Urinary bladder (tissue), 4 donors: ENCODE data around the gene ANKHD1. TPM values are rescaled to one million over a fixed set of nuclear protein-coding genes. Genes with fewer than 3 reads are reported as not detected.
"Not testable (repeated sequence)": the region's sequence is repeated elsewhere in the genome, so short reads cannot be mapped to it uniquely, and the experiment has no call there.

ENCODE experiments used
- DNase-seq: peaks from one replicate; pipeline ENCODE4 v3.0.0-alpha.2; 2015; ENCODE audit errors: extremely low spot score
- H3K27ac ChIP-seq: one replicate; pipeline ENCODE4 v1.5.1; 2013; ENCODE audit warnings: low read depth, mild to moderate bottlenecking, moderate library complexity
- H3K36me3 ChIP-seq: one replicate; pipeline ENCODE4 v1.6.1; 2013; ENCODE audit warnings: mild to moderate bottlenecking, moderate library complexity; ENCODE audit not compliant: insufficient read depth
- H3K4me1 ChIP-seq: one replicate; pipeline ENCODE4 v1.6.1; 2013; ENCODE audit warnings: mild to moderate bottlenecking, moderate library complexity; ENCODE audit not compliant: insufficient read depth
- H3K4me3 ChIP-seq: one replicate; pipeline ENCODE4 v1.5.1; 2013; ENCODE audit warnings: low read depth, low read length
- WGBS: extraction: QIAGEN DNeasy Blood & Tissue Kit; methylation state at CpG from one replicate; pipeline ENCODE4 v1.1.7; 2013; 5-methylcytosine and 5-hydroxymethylcytosine counted together
- polyA plus RNA-seq: library from polyadenylated mRNA; stranded (reverse); fragments of 200-250 nt; gene quantifications from one replicate; pipeline ENCODE4 v1.2.3, GENCODE V29; 2013
- total RNA-seq: library from RNA; depleted of rRNA; stranded (reverse); fragments of >200 nt; gene quantifications from one replicate; pipeline ENCODE4 v1.2.3, GENCODE V29; 2014
- donor health status: healthy with polysubstance abuse.
- donor health status: healthy.

Gene ANKHD1
- total and polyA plus RNA-seq, 2 donors, result 53.4 to 219 TPM

- 91% methylated on average over 1 of the region's 1 CpG for WGBS
- H3K36me3 ChIP-seq, result peaks cover 2% of the 10 kb centered on the region
Measured at GRCh38 chr5:140483055-140483454, 81.4 kb downstream of the ANKHD1 start.

GRCh38 chr5:140488141-140488540 lies 86.5 kb downstream of the ANKHD1 start:
- not testable (repeated sequence) for H3K4me1 ChIP-seq, H3K36me3 ChIP-seq, H3K27ac ChIP-seq, H3K4me3 ChIP-seq, DNase-seq
- WGBS, result 93% methylated on average over 4 of the region's 4 CpGs

More at GRCh38 chr5:140483055-140483454, 81.4 kb downstream of the ANKHD1 start:
- Histone ChIP-seq H3K4me1 (no peaks in the 10 kb centered on the region), H3K27ac (no peak overlapping the region), H3K4me3 (no peak overlapping the region)
- DNase-seq, result no peak

GRCh38 chr5:140488914-140489313 lies 87.3 kb downstream of the ANKHD1 start:
- WGBS, result 98% methylated on average over 6 of the region's 6 CpGs
- Histone ChIP-seq H3K36me3 (peaks cover 4% of the 10 kb centered on the region), H3K4me1 (no peaks in the 10 kb centered on the region), H3K27ac (no peak overlapping the region), H3K4me3 (no peak overlapping the region)
- DNase-seq, result no peak

- H3K36me3 ChIP-seq, result no peaks in the 10 kb centered on the region
- no peaks in the 10 kb centered on the region for H3K4me1 ChIP-seq
- no peak overlapping the region for H3K27ac ChIP-seq
- DNase-seq, result no peak
- H3K4me3 ChIP-seq, result no peak overlapping the region
Measured at GRCh38 chr5:140497897-140498296, 96.3 kb downstream of the ANKHD1 start.

- H3K4me3 ChIP-seq, result no peak overlapping the region
- H3K36me3 ChIP-seq, result no peaks in the 10 kb centered on the region
- no peak overlapping the region for H3K27ac ChIP-seq
- DNase-seq, result no peak
- H3K4me1 ChIP-seq, result no peaks in the 10 kb centered on the region
- 98% methylated on average over 1 of the region's 1 CpG for WGBS
Measured at GRCh38 chr5:140498591-140498990, 97.0 kb downstream of the ANKHD1 start.

GRCh38 chr5:140502834-140503233 lies 101.2 kb downstream of the ANKHD1 start:
- DNase-seq, result no peak
- H3K36me3 ChIP-seq, result no peaks in the 10 kb centered on the region
- WGBS, result 91% methylated on average over 2 of the region's 2 CpGs
- H3K4me3 ChIP-seq, result no peak overlapping the region
- H3K27ac ChIP-seq, result no peak overlapping the region
- H3K4me1 ChIP-seq, result no peaks in the 10 kb centered on the region

- 73% methylated on average over 4 of the region's 4 CpGs for WGBS
- no peak for DNase-seq
- Histone ChIP-seq H3K27ac (no peak overlapping the region), H3K4me1 (no peaks in the 10 kb centered on the region), H3K36me3 (peaks cover 6% of the 10 kb centered on the region), H3K4me3 (no peak overlapping the region)
Measured at GRCh38 chr5:140509898-140510297, 108.3 kb downstream of the ANKHD1 start.

- H3K4me1 ChIP-seq, result no peaks in the 10 kb centered on the region
- no peak for DNase-seq
- H3K36me3 ChIP-seq, result peaks cover 6% of the 10 kb centered on the region
- 96% methylated on average over 2 of the region's 2 CpGs for WGBS
- H3K27ac ChIP-seq, result no peak overlapping the region
- no peak overlapping the region for H3K4me3 ChIP-seq
Measured at GRCh38 chr5:140513124-140513523, 111.5 kb downstream of the ANKHD1 start.

- Histone ChIP-seq H3K36me3 (peaks cover 3% of the 10 kb centered on the region), H3K4me3 (no peak overlapping the region), H3K4me1 (no peaks in the 10 kb centered on the region), H3K27ac (no peak overlapping the region)
- no peak for DNase-seq
- 90% methylated on average over 2 of the region's 2 CpGs for WGBS
Measured at GRCh38 chr5:140524003-140524402, 122.4 kb downstream of the ANKHD1 start.

- no peak overlapping the region for H3K27ac ChIP-seq
- 92% methylated on average over 1 of the region's 1 CpG for WGBS
- no peak for DNase-seq
- no peaks in the 10 kb centered on the region for H3K4me1 ChIP-seq
- no peaks in the 10 kb centered on the region for H3K36me3 ChIP-seq
- H3K4me3 ChIP-seq, result no peak overlapping the region
Measured at GRCh38 chr5:140540227-140540626, 138.6 kb downstream of the ANKHD1 start.

GRCh38 chr5:140542972-140543371 lies 141.3 kb downstream of the ANKHD1 start:
- Histone ChIP-seq H3K36me3 (no peaks in the 10 kb centered on the region), H3K4me3 (no peak overlapping the region), H3K4me1 (no peaks in the 10 kb centered on the region), H3K27ac (no peak overlapping the region)
- no peak for DNase-seq
- 92% methylated on average over 5 of the region's 5 CpGs for WGBS

- Histone ChIP-seq H3K4me1 (peaks cover 2% of the 10 kb centered on the region), H3K36me3 (no peaks in the 10 kb centered on the region), H3K4me3 (no peak overlapping the region), H3K27ac (no peak overlapping the region)
- no peak for DNase-seq
- WGBS, result 95% methylated on average over 7 of the region's 7 CpGs
Measured at GRCh38 chr5:140544986-140545385, 143.4 kb downstream of the ANKHD1 start.

GRCh38 chr5:140545606-140546005 lies 144.0 kb downstream of the ANKHD1 start:
- Histone ChIP-seq H3K36me3 (no peaks in the 10 kb centered on the region), H3K4me3 (no peak overlapping the region), H3K4me1 (peaks cover 2% of the 10 kb centered on the region), H3K27ac (no peak overlapping the region)
- no peak for DNase-seq
- 97% methylated on average over 10 of the region's 10 CpGs for WGBS

GRCh38 chr5:140546851-140547507 lies 145.3 kb downstream of the ANKHD1 start:
- WGBS, result 41% methylated on average over 13 of the region's 13 CpGs
- Histone ChIP-seq H3K4me1 (peaks cover 2% of the 10 kb centered on the region), H3K27ac (peak overlapping the region; percentile 18), H3K4me3 (no peak overlapping the region), H3K36me3 (no peaks in the 10 kb centered on the region)
- DNase-seq, result no peak
